DND-41 (cell line): ENCODE data around the gene RRAGD.

Experiments used
- ATAC-seq: fragments of 200-7000 bp; cut with Tn5 transposase; 3 replicates; pipeline ENCODE4 v1.9.1; 2021; ENCODE audit warnings: low read depth; ENCODE audit not compliant: insufficient read depth
- DNase-seq: peaks from one replicate; pipeline ENCODE4 v3.0.0-alpha.2; 2020
- H2AFZ ChIP-seq: 2 replicates; pipeline ENCODE4 v1.6.0; 2012; ENCODE audit warnings: low read depth, low read length
- H3K27ac ChIP-seq: 2 replicates; pipeline ENCODE4 v1.5.1; 2012; ENCODE audit warnings: low read length, inconsistent platforms
- H3K27me3 ChIP-seq: fragments of 200-600 bp; sonication (generic); 2 replicates; pipeline ENCODE4 v1.6.0; 2012; ENCODE audit warnings: low read length, mild to moderate bottlenecking, inconsistent platforms; ENCODE audit not compliant: insufficient read depth, poor library complexity
- H3K36me3 ChIP-seq: 2 replicates; pipeline ENCODE4 v1.5.1; 2012; ENCODE audit warnings: low read length, inconsistent platforms; ENCODE audit not compliant: insufficient read depth
- H3K4me1 ChIP-seq: 2 replicates; pipeline ENCODE4 v1.5.1; 2012; ENCODE audit warnings: mild to moderate bottlenecking, low read length; ENCODE audit not compliant: insufficient read depth
- H3K4me2 ChIP-seq: 2 replicates; pipeline ENCODE4 v1.6.0; 2012; ENCODE audit warnings: mild to moderate bottlenecking, moderate library complexity, low read length, inconsistent platforms; ENCODE audit not compliant: insufficient read depth
- H3K4me3 ChIP-seq, 2 experiments: fragments of 200-600 bp in 1 of 2; shearing (Covaris generic) in 1 of 2; 2 replicates each; pipeline ENCODE4 v1.5.1; 2012 to 2016; ENCODE audit warnings: inconsistent platforms in 2 of 2, low read length in 2 of 2, mild to moderate bottlenecking in 2 of 2, low read depth in 1 of 2, moderate library complexity in 1 of 2
- H3K79me2 ChIP-seq: 2 replicates; pipeline ENCODE4 v1.6.0; 2012; ENCODE audit warnings: low read length, inconsistent platforms; ENCODE audit not compliant: insufficient read depth
- H3K9ac ChIP-seq: 2 replicates; pipeline ENCODE4 v1.6.0; 2012; ENCODE audit warnings: low read depth, mild to moderate bottlenecking, inconsistent platforms, low read length, moderate library complexity
- H3K9me3 ChIP-seq: 2 replicates; pipeline ENCODE4 v1.5.1; 2012; ENCODE audit warnings: low read length, moderate library complexity, mild to moderate bottlenecking, inconsistent platforms; ENCODE audit not compliant: insufficient read depth, severe bottlenecking
- H4K20me1 ChIP-seq: 2 replicates; pipeline ENCODE4 v1.6.0; 2012; ENCODE audit warnings: low read length; ENCODE audit not compliant: insufficient read depth
- CTCF ChIP-seq: IDR thresholded peaks from 2 replicates; pipeline ENCODE4 v1.5.1; 2012; ENCODE audit warnings: borderline replicate concordance, low read length, moderate library complexity, mild to moderate bottlenecking; ENCODE audit not compliant: poor library complexity, severe bottlenecking; ENCODE audit errors: extremely low read depth
- EZH2 ChIP-seq: IDR thresholded peaks from 3 replicates; pipeline ENCODE4 v1.6.1; 2012; ENCODE audit warnings: borderline replicate concordance, low read depth, mild to moderate bottlenecking, moderate library complexity, low read length, inconsistent platforms; ENCODE audit not compliant: severe bottlenecking

The RRAGD gene

GRCh38 chr6:89360415-89360999, 51.6 kb downstream of the RRAGD start:
- Histone ChIP-seq H3K9ac (no peak overlapping the region), H2AFZ (no peak overlapping the region), H3K27me3 (no peaks in the 10 kb centered on the region), H3K27ac (peak overlapping the region; percentile 52), H3K4me3 (no peak overlapping the region), H3K4me2 (no peak overlapping the region), H3K36me3 (no peaks in the 10 kb centered on the region), H3K79me2 (no peaks in the 10 kb centered on the region), H3K9me3 (no peaks in the 10 kb centered on the region), H4K20me1 (no peaks in the 10 kb centered on the region), H3K4me1 (peaks cover 77% of the 10 kb centered on the region)
- no peak for DNase-seq
- TF ChIP-seq EZH2: no peak
- no peak for TF ChIP-seq CTCF
- ATAC-seq: peak; percentile 66

GRCh38 chr6:89359561-89359960, 52.5 kb downstream of the RRAGD start:
- peaks cover 77% of the 10 kb centered on the region for H3K4me1 ChIP-seq
- no peaks in the 10 kb centered on the region for H3K9me3 ChIP-seq
- DNase-seq (no peak), ATAC-seq (no peak)
- no peaks in the 10 kb centered on the region for H3K79me2 ChIP-seq
- no peak overlapping the region for H2AFZ ChIP-seq
- H3K27me3 ChIP-seq: no peaks in the 10 kb centered on the region
- H3K36me3 ChIP-seq: no peaks in the 10 kb centered on the region
- H3K4me3 ChIP-seq: no peak overlapping the region
- H4K20me1 ChIP-seq: no peaks in the 10 kb centered on the region
- no peak overlapping the region; the same call in 1 of the 2 replicates for H3K9ac ChIP-seq
- H3K4me2 ChIP-seq: no peak overlapping the region
- no peak for TF ChIP-seq EZH2
- no peak for TF ChIP-seq CTCF
- H3K27ac ChIP-seq: peak overlapping the region; percentile 54

GRCh38 chr6:89357390-89357789, 54.7 kb downstream of the RRAGD start:
- Histone ChIP-seq H3K36me3 (no peaks in the 10 kb centered on the region; the same call in 1 of the 2 replicates), H3K9me3 (no peaks in the 10 kb centered on the region), H3K27ac (peak overlapping the region; percentile 86), H3K27me3 (no peaks in the 10 kb centered on the region), H3K9ac (peak overlapping the region; percentile 59), H3K4me1 (peaks cover 88% of the 10 kb centered on the region), H3K4me2 (peak overlapping the region; percentile 60), H3K79me2 (peaks cover 19% of the 10 kb centered on the region), H2AFZ (peak overlapping the region; percentile 41), H4K20me1 (no peaks in the 10 kb centered on the region), H3K4me3 (peak overlapping the region in 1 of 2 experiments; percentile 48; a peak in 2 of 4 replicates)
- ATAC-seq (peak; percentile 75), DNase-seq (peak; percentile 78)
- no peak for TF ChIP-seq EZH2
- TF ChIP-seq CTCF: no peak
